H1 (cell line): ENCODE results near the gene EPHA8. TPM values are rescaled to one million over a fixed set of nuclear protein-coding genes. Genes with fewer than 3 reads are reported as not detected.

Source experiments
- CTCF ChIA-PET: fragments of 300-600 bp; sonication (Branson Sonifier 250); formaldehyde crosslinking; loops from one replicate; lab custom pipeline; 2021; ENCODE audit not compliant: partially characterized antibody; lab: Charles Lee
- POLR2A ChIA-PET: fragments of 300-600 bp; sonication (Branson Sonifier 250); formaldehyde crosslinking; loops from one replicate; lab custom pipeline; 2021; ENCODE audit warnings: inconsistent platforms; ENCODE audit not compliant: partially characterized antibody; lab: Charles Lee
- DNase-seq, 2 experiments: peaks; one replicate each; pipeline versions ENCODE4 v3.0.0 to v3.0.0-alpha.2; 2010 to 2022; ENCODE audit warnings: low spot score in 2 of 2, low read depth in 1 of 2, mixed read lengths in 1 of 2
- FAIRE-seq: peaks from 2 replicates; lab custom pipeline; 2011; peaks lifted over from hg19 to GRCh38; lab: Jason Lieb, UNC
- H2AFZ ChIP-seq: 2 replicates; pipeline ENCODE4 v1.8.1; 2012; ENCODE audit warnings: low read length, inconsistent platforms
- H2AK5ac ChIP-seq: 2 replicates; pipeline ENCODE4 v1.6.1; 2013; ENCODE audit warnings: low read depth, low read length
- H2BK120ac ChIP-seq: replicated peaks from 2 replicates; pipeline ENCODE3; 2013; ENCODE audit warnings: low read depth, low read length, inconsistent platforms
- H2BK12ac ChIP-seq: 2 replicates; pipeline ENCODE4 v1.6.1; 2013; ENCODE audit warnings: low read depth, low read length
- H2BK15ac ChIP-seq: 2 replicates; pipeline ENCODE4 v1.6.1; 2013; ENCODE audit warnings: low read length
- H2BK20ac ChIP-seq: 2 replicates; pipeline ENCODE4 v1.6.1; 2013; ENCODE audit warnings: low read length
- H2BK5ac ChIP-seq: 2 replicates; pipeline ENCODE4 v1.6.1; 2013; ENCODE audit warnings: low read depth, low read length
- H3K14ac ChIP-seq: 2 replicates; pipeline ENCODE4 v1.6.1; 2013; ENCODE audit warnings: inconsistent platforms; ENCODE audit not compliant: insufficient read length
- H3K18ac ChIP-seq: 2 replicates; pipeline ENCODE4 v1.6.1; 2013; ENCODE audit warnings: low read length; ENCODE audit errors: extremely low read depth
- H3K23ac ChIP-seq: 2 replicates; pipeline ENCODE4 v1.6.1; 2013; ENCODE audit warnings: inconsistent platforms; ENCODE audit not compliant: insufficient read length
- H3K23me2 ChIP-seq: 2 replicates; pipeline ENCODE4 v1.6.1; 2013; ENCODE audit warnings: low read depth, low read length
- H3K27ac ChIP-seq: 2 replicates; pipeline ENCODE4 v1.6.1; 2011; ENCODE audit warnings: low read depth, low read length, inconsistent platforms
- H3K27me3 ChIP-seq, 4 experiments: replicated peaks in 1 of 4; 1 replicate in 1 of 4; 2 replicates in 3 of 4; pipeline versions ENCODE4 v1.6.1 to v1.8.1; 2011 to 2013; ENCODE audit warnings: low read length in 3 of 4, mild to moderate bottlenecking in 3 of 4, inconsistent platforms in 2 of 4, mixed read lengths in 2 of 4, moderate library complexity in 1 of 4; ENCODE audit not compliant: control insufficient read depth in 3 of 4, insufficient read depth in 3 of 4; ENCODE audit errors: extremely low read depth in 1 of 4
- H3K36me3 ChIP-seq, 4 experiments: 2 replicates each; pipeline versions ENCODE4 v1.6.1 to v1.8.1; 2011 to 2013; ENCODE audit warnings: mild to moderate bottlenecking in 4 of 4, low read length in 3 of 4, moderate library complexity in 2 of 4, control low read depth in 1 of 4, inconsistent platforms in 1 of 4; ENCODE audit not compliant: insufficient read depth in 4 of 4, control insufficient read depth in 2 of 4
- H3K4ac ChIP-seq: replicated peaks from 2 replicates; pipeline ENCODE3; 2013; ENCODE audit warnings: low read length, low read depth, mixed read lengths, inconsistent platforms; ENCODE audit not compliant: insufficient read length
- H3K4me1 ChIP-seq, 4 experiments: replicated peaks in 1 of 4; 1 replicate in 1 of 4; 2 replicates in 3 of 4; pipeline versions ENCODE4 v1.6.1 to v1.8.1; 2011 to 2013; ENCODE audit warnings: low read length in 3 of 4, inconsistent platforms in 2 of 4, mixed read lengths in 1 of 4; ENCODE audit not compliant: insufficient read depth in 4 of 4, control insufficient read depth in 3 of 4
- H3K4me2 ChIP-seq, 2 experiments: 2 replicates each; pipeline versions ENCODE4 v1.6.1 to v1.8.1; 2011 to 2013; ENCODE audit warnings: low read depth in 2 of 2, low read length in 2 of 2, control low read depth in 1 of 2, inconsistent platforms in 1 of 2, mild to moderate bottlenecking in 1 of 2; ENCODE audit not compliant: insufficient read depth in 1 of 2
- H3K4me3 ChIP-seq, 4 experiments: fragments of 200-600, 300-600 bp in 1 of 4; sonication (generic), shearing (Covaris generic), sonication (Bioruptor Twin) in 1 of 4; 2 replicates each; pipeline versions ENCODE4 v1.5.1 to v1.8.1; 2011 to 2016; ENCODE audit warnings: low read length in 4 of 4, low read depth in 3 of 4, control low read depth in 2 of 4, inconsistent platforms in 2 of 4, mild to moderate bottlenecking in 2 of 4, mixed read lengths in 1 of 4, moderate library complexity in 1 of 4; ENCODE audit not compliant: insufficient read depth in 2 of 4; ENCODE audit errors: extremely low read depth in 1 of 4
- H3K56ac ChIP-seq: replicated peaks from 2 replicates; pipeline ENCODE3; 2013; ENCODE audit warnings: low read depth, mild to moderate bottlenecking, mixed read lengths, low read length, inconsistent platforms; ENCODE audit not compliant: insufficient read length
- H3K79me1 ChIP-seq: 2 replicates; pipeline ENCODE4 v1.6.1; 2013; ENCODE audit warnings: low read depth, low read length, control low read depth
- H3K79me2 ChIP-seq, 2 experiments: 2 replicates each; pipeline versions ENCODE4 v1.6.1 to v1.8.1; 2012 to 2013; ENCODE audit warnings: low read length in 2 of 2, mild to moderate bottlenecking in 2 of 2, inconsistent platforms in 1 of 2; ENCODE audit not compliant: insufficient read depth in 2 of 2, control insufficient read depth in 1 of 2
- H3K9ac ChIP-seq, 4 experiments: replicated peaks in 1 of 4; 1 replicate in 1 of 4; 2 replicates in 3 of 4; pipeline versions ENCODE4 v1.6.1 to v1.8.1; 2011 to 2013; ENCODE audit warnings: low read depth in 3 of 4, low read length in 3 of 4, control low read depth in 2 of 4, mild to moderate bottlenecking in 2 of 4, moderate library complexity in 2 of 4, inconsistent platforms in 1 of 4; ENCODE audit errors: extremely low read depth in 1 of 4
- H3K9me3 ChIP-seq, 2 experiments: 2 replicates each; pipeline versions ENCODE4 v1.6.1 to v1.8.1; 2012 to 2013; ENCODE audit warnings: mild to moderate bottlenecking in 2 of 2, moderate library complexity in 2 of 2, control low read depth in 1 of 2, inconsistent platforms in 1 of 2, low read depth in 1 of 2, low read length in 1 of 2, mixed read lengths in 1 of 2; ENCODE audit not compliant: insufficient read depth in 2 of 2
- H4K20me1 ChIP-seq, 2 experiments: replicated peaks in 1 of 2; 2 replicates each; pipeline versions ENCODE3 to v1.8.1; 2011 to 2013; ENCODE audit warnings: inconsistent platforms in 2 of 2, low read length in 2 of 2, mild to moderate bottlenecking in 1 of 2; ENCODE audit not compliant: insufficient read depth in 2 of 2, control insufficient read depth in 1 of 2
- H4K5ac ChIP-seq: 2 replicates; pipeline ENCODE4 v1.6.1; 2013; ENCODE audit warnings: low read length, low read depth, mixed read lengths, inconsistent platforms; ENCODE audit not compliant: insufficient read length
- H4K8ac ChIP-seq: 2 replicates; pipeline ENCODE4 v1.8.0; 2013; ENCODE audit warnings: mild to moderate bottlenecking, moderate library complexity, low read length, inconsistent platforms; ENCODE audit not compliant: insufficient read depth; ENCODE audit errors: extremely low read depth
- H4K91ac ChIP-seq: replicated peaks from 2 replicates; pipeline ENCODE3; 2013; ENCODE audit warnings: low read length, mixed read lengths, inconsistent platforms; ENCODE audit not compliant: insufficient read length
- PHF8 ChIP-seq: fragments of 200-600 bp; sonication (generic); conservative IDR thresholded peaks from 2 replicates; pipeline ENCODE4 v1.7.1; 2012; ENCODE audit warnings: low read depth, mild to moderate bottlenecking, inconsistent platforms, low read length, moderate library complexity
- SAP30 ChIP-seq: fragments of 300-600 bp; sonication (generic); IDR thresholded peaks from 2 replicates; pipeline ENCODE4 v1.7.1; 2012; ENCODE audit warnings: low read length, moderate library complexity, mild to moderate bottlenecking, inconsistent platforms; ENCODE audit not compliant: insufficient read depth, insufficient replicate concordance
- TAF1 ChIP-seq: IDR thresholded peaks from 2 replicates; pipeline ENCODE4 v1.6.1; 2011; ENCODE audit warnings: mild to moderate bottlenecking, low read depth, low read length
- TBP ChIP-seq: IDR thresholded peaks from 2 replicates; pipeline ENCODE4 v1.6.1; 2011; ENCODE audit warnings: low read depth, low read length, improper control_type of control experiment
- WGBS, 2 experiments: shearing (Covaris generic) in 1 of 2; methylation state at CpG; one replicate each; pipeline versions ENCODE4 v1.1.6 to v1.1.7; 2013 to 2015; ENCODE audit warnings: low lambda C conversion rate in 2 of 2, mixed read lengths in 2 of 2, inconsistent platforms in 1 of 2, low coverage in 1 of 2, missing lambda C conversion rate in 1 of 2; ENCODE audit not compliant: insufficient replicate concordance in 2 of 2, insufficient coverage in 1 of 2, insufficient read length in 1 of 2; ENCODE audit errors: extremely low coverage in 1 of 2, missing lambda C conversion rate in 1 of 2; 5-methylcytosine and 5-hydroxymethylcytosine counted together
- polyA plus RNA-seq, 7 experiments: library from polyadenylated mRNA; depleted of rRNA in 3 of 7; stranded (reverse) in 5 of 7; unstranded in 2 of 7; fragments of >200 nt in 5 of 7; fragments of 200-250 nt in 2 of 7; gene quantifications; 1 replicate in 5 of 7; 2 replicates in 1 of 7; 4 replicates in 1 of 7; pipeline versions ENCODE4 v1.2.1 to v1.2.3, GENCODE V29; 2011 to 2013; ENCODE audit warnings: missing spikeins in 2 of 7, mixed read lengths in 2 of 7
- total RNA-seq: library from RNA; stranded (reverse); fragmentation: NEBNext Ultra II Directional; extraction: Animal tissue kit (Norgen Biotek cat#: 25700); gene quantifications from 2 replicates; pipeline ENCODE4 v1.2.1, GENCODE V29; 2021
- TF ChIP-seq, protein P1 (sequence below): IDR thresholded peaks from 2 replicates; pipeline ENCODE4 v1.6.1; 2011; ENCODE audit warnings: low read depth, mild to moderate bottlenecking, low read length; ENCODE audit not compliant: insufficient read depth

The EPHA8 gene
- total and polyA plus RNA-seq, 2 of the 8 experiments (the other 6 are each of a cell fraction or from before 2014, with no cell fraction given): 4.0 to 8.4 TPM

- Histone ChIP-seq H3K79me2 (no peaks in the 10 kb centered on the region), H3K23me2 (peaks cover 3% of the 10 kb centered on the region; the same call in 1 of the 2 replicates), H3K4me3 (no peak overlapping the region), H4K20me1 (no peaks in the 10 kb centered on the region), H3K27ac (no peak overlapping the region), H2BK15ac (no peak overlapping the region), H3K56ac (no peak overlapping the region), H3K14ac (no peak overlapping the region), H3K79me1 (no peaks in the 10 kb centered on the region), H4K5ac (no peak overlapping the region), H3K36me3 (no peaks in the 10 kb centered on the region), H3K4me1 (peaks cover 0 to 36% (median 19%) of the 10 kb centered on the region in 4 experiments; a peak in 6 of 7 replicates), H2BK5ac (no peak overlapping the region), H4K91ac (no peak overlapping the region), H3K4ac (no peak overlapping the region), H3K23ac (no peak overlapping the region), H4K8ac (no peak overlapping the region), H2AK5ac (no peak overlapping the region), H3K9me3 (no peaks in the 10 kb centered on the region), H2AFZ (no peak overlapping the region), H2BK12ac (no peak overlapping the region), H3K4me2 (peak overlapping the region in 1 of 2 experiments; percentile 55; a peak in 2 of 4 replicates), H2BK20ac (peak overlapping the region; percentile 34; the same call in 1 of the 2 replicates), H3K18ac (no peak overlapping the region), H2BK120ac (no peak overlapping the region), H3K27me3 (peaks cover 0 to 2% (median 0%) of the 10 kb centered on the region in 4 experiments; a peak in 2 of 7 replicates), H3K9ac (no peak overlapping the region)
- WGBS, 2 experiments: 93% methylated on average over 3 of the region's 3 CpGs; no CpG with 5 or more reads in 1 of the 2 experiments
- no peak for FAIRE-seq
- POLR2A ChIA-PET: interaction anchor here (0.8 to 1.6 kb wide), 2 partner anchors 9 to 31 kb away, joined by 3 read pairs; no protein-coding TSS in a partner anchor
- CTCF ChIA-PET: interaction anchor here (1.8 to 6.5 kb wide), 2 partner anchors 12 to 86 kb away, joined by 6 to 39 read pairs; partner anchors contain the start of gene C1QC
- DNase-seq: no peak
- TF ChIP-seq TBP: no peak
- TF ChIP-seq PHF8: no peak
- TF ChIP-seq SAP30: no peak
- TF ChIP-seq, protein P1, sequence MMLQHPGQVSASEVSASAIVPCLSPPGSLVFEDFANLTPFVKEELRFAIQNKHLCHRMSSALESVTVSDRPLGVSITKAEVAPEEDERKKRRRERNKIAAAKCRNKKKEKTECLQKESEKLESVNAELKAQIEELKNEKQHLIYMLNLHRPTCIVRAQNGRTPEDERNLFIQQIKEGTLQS: no peak
- no peak for TF ChIP-seq TAF1
These were observed 8.0 kb upstream of the EPHA8 start for GRCh38 chr1:22555371-22555656.
